GM19452 (cell line): Measurements from ENCODE around the gene SORCS1.
"Not testable (repeated sequence)": the region's sequence is repeated elsewhere in the genome, so short reads cannot be mapped to it uniquely, and the experiment has no call there.

Experiments
- ATAC-seq: cut with Tn5 transposase; IDR thresholded peaks from one replicate; pipeline ENCODE4 v1.9.1; 2021; ENCODE audit not compliant: unreplicated experiment

The SORCS1 gene

GRCh38 chr10:107054469-107055156, 109.9 kb downstream of the SORCS1 start:
- no peak for ATAC-seq

DNA sequence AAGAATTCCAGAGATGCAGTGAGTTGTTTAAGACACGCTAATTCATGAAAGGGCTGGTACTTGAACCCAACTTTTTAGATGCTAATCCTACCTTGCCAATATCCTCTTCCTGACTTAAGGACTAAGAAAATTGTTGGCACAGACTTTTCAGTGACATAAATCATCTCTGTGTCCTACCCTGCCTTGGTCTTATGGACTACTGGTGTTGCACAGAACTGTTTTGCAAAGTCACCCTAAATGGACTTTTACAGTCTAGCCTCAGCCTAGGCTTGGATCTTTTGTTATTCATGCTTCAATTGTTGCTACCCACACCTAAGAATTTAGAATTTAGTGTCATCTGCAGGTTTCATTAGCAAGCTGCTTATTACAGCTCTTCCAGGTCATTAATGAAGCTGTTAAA, 112.7 kb downstream of the SORCS1 start:
- ATAC-seq: no peak

DNA sequence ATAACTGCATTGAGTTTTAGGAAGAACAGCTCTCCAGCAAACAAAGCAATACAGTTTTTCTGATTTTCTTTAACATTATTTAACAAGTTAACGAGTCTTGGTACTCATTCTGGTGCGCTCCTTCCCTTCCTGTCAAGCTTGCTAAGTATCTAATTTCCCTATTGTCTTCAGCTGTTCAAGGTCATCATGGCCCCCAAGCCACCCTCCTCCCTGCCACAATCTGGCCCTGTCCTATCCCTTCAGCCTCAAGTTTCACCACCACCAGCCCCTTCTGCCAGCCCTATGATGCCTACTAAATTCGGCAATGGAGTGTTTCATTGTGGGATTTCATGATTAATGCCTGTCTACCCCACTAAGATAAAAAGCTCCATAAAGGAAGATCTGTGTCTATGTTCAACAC, 121.0 kb downstream of the SORCS1 start:
- ATAC-seq: no peak

DNA sequence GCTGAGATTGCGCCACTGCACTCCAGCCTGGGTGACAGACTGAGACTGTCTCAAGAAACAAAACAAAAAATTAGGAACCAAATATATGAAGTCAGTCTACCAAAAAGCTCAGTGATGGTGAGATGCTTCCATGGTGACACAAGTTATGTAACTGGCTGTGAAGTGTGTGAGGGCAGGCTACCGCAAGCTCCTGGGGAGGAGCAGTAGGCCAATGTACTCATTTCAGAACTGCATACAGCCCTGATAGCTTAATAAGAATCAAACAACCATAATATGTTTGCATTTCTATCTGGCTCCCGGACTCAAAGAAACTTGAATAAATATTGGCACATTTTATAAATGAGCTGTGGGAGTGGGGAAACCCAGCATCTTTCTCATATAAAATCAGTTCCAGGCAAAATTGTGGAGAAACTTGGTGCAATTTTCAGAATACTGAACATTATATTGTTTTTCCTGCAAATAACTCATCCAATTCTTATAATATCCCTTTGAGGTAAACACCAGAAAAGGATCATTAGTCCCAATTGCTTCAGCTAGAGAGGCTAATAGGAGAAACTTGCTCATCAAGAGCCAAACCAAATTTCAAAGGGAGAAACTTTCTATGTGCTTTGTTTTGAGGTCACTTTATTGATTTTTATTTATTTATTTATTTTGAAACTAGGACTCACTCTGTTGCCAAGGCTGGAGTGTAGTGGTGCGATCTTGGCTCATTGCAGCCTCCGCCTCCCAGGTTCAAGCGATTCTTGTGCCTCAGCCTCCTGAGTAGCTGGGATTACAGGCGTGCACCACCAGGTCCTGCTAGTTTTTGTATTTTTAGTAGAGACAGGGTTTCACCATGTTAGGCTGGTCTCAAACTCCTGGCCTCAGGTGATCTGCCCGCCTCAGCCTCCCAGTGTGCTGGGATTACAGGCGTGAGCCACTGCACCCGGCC, 127.0 kb downstream of the SORCS1 start:
- ATAC-seq: no peak

DNA sequence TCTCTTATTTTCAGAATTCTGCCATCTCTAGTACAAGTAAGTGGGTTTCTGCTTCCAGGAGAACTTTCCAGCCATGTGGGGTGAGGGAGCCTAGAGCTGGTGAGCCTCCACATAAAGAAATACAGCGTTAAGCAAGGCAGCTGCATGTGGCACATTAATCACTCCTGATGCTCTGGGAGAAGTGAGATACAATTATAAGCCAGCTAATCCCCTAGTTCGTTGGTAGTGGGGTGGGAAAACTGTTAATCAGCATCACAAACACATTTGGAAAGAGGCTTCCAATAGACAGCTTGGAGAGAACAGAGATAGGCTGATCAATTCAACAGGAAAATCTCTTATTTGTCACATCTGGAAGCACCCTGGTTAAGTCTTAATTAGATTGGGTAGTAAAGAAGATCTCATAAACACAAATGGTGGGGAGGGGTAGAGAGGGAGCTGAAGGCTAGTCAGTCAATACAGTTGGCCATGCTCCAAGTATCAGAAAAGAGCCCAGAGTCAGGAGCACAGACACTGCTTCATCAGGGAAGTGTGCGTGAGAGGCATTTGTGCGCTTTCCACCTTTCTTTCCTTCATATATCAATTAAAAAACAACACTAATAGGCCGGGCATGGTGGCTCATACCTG, 130.6 kb downstream of the SORCS1 start:
- ATAC-seq: no peak

DNA sequence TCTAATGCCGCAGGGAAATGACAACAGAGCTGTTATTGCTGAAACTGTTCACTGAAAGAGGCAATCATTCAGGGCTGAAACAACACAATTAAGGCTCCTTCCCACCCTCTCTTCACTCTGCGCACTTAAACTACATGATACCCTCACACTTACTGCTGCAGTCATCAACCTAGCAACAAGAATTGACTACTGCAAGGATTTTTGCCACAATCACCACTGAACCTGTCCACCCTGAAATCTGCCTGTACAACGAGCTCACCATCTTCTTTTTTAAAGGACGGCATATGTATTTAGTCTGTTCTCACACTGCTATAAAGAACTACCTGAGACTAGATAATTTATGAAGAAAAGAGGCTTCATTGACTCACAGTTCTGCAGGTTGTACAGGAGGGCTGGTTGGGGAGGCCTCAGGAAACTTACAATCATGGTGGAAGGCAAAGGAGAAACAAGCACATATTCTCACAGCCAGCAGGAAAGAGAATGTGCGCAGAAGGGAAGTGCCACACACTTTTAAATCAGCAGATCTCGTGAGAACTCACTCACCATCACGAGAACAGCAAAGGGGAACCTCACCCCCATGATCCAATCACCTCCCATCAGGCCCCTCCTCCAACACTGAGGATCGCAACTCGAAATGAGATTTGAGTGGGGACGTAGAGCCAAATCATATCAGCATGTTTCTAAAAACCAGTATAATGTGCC, 131.7 kb downstream of the SORCS1 start:
- ATAC-seq: no peak

DNA sequence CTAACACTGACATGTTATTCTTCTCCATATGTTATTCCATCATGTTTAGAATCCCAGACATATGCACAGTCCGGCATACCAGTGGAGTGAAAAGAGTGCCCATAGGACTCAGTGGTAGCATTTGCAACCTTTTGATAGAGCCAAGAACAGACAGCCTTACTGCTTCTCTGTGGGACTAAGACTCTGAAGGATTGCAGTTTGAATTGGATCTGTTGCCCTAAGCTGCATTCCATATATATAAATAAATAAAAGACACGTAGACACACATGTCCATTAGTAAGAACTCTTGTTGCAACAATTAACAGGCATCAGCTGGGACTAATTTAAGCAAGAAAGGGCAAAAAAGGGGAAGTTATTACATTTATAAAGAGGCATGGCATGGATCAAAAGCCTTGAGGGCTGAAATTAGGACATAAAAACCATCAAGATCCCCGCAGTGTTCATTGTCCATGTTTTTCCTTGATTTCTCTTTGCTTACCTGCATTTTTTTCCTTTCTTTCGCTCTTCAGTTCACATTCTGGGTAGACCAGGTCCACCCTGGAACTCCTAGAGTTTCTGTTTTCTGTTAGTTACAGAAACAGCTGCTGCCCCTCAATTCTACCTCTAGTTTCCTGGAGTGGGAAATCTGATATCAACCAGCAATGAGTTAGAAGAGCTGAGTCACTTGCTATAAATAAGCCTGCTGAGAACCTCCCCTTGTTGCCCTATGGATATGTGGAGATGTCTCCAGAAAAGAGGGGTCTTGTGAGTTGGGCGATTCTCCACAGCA, 132.4 kb downstream of the SORCS1 start:
- no peak for ATAC-seq

GRCh38 chr10:107028236-107028635, 136.3 kb downstream of the SORCS1 start:
- ATAC-seq: no peak

DNA sequence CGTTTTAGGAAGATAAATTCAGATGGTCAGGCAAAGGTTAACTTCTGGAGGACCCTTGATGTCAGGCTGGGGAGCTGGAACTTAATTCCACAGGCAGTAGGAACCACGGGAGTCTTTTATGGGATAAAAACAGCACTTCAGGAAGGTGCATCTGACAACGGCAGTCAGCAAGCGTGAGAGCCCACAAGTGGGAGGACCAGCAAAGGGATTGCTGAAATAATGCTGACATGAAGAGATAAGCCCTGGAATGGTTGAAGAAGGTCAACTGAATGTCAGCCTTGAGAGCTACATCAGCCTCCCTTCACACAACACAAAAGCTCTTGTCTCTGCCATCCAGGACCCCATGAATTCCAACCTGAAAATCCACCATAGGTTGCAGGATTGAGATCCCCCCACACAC, 138.8 kb downstream of the SORCS1 start:
- ATAC-seq: no peak

- not testable (repeated sequence) for ATAC-seq
Measured at GRCh38 chr10:107024033-107024432, 140.5 kb downstream of the SORCS1 start.

DNA sequence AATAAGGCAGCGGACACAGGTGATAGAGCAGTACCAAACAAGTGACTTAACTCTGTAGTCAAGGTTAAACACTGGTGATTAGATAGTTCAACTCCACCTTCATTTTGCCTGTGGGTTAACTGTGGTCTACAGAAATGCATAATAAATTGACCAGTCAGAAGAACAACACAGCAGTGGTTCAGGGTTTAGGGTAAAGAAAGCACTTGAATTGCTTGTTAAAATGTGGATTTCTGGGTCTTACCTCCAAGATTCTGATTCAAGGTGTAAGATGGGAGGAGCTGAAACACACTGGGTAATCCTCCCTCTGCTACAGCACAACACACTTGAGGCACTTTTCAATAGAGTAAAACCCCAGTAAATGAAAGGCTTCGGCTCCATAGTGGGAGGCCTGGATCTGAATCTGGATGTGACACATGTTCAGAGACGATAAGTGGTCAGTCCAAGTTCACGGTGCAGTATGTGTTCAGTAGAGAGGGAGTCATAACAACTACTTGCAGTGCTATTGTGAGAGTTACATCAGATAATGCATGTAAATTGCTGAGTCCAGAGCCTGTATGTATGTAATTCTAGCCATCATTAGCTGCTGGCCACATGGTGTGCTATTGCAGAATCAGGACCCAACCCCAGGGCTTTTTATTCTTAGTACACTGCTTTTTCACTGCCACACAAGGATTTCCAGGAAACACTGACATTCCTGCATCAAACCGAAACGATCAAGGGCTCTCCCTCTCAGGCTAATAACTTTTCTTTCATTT, 141.7 kb downstream of the SORCS1 start:
- no peak for ATAC-seq

DNA sequence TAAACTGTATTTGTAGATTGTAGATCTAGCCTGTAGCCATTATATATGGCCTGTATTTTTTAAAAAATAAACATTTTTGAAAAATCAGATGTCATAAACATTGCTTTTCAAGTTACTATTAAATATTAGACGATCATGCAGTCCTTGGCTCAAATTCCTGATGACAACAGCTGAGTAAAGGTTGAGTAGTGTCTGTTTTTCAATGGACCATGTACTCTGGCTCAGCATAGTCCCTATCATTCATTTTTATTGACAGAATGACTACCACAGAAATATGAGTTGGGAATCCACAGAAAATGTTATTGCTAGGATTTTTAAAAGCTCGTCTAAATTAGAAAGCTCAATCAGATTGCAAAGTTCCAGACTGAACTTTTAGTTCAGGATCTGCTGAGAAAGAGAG, 145.4 kb downstream of the SORCS1 start:
- no peak for ATAC-seq

DNA sequence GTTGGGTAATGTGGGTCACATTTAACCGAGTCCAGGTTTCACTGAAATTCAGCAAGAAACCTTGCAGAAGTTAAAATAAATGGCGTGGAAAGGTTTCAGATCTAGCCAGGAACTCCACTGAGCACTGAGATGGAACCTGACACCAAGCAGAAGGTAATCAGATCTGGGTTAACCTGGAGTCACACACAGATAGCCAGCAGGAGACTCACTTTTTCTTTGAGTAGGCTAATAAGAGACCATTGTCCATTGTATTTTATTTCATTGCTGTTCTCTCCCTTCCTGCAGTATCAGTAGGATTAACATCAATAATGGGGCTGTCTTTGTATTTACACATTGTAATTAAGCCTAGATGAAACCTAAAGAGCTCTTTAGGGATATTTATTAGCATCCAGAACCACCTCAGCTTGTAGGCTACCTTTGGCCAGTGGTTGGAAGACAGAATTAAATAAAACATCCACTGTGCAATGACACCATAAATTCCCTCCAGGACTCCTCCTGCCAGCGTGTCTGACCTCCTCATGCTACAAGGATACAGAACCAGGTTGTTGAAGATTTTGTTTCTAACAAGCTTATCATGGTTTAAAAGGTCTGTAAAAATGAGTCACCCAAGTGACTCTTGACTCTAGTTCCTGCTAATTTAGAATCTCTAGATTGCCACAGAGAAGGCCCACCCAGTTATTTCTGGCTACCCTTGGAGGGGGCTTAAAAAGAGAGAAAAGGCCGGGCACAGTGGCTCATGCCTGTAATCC, 151.1 kb downstream of the SORCS1 start:
- no peak for ATAC-seq

DNA sequence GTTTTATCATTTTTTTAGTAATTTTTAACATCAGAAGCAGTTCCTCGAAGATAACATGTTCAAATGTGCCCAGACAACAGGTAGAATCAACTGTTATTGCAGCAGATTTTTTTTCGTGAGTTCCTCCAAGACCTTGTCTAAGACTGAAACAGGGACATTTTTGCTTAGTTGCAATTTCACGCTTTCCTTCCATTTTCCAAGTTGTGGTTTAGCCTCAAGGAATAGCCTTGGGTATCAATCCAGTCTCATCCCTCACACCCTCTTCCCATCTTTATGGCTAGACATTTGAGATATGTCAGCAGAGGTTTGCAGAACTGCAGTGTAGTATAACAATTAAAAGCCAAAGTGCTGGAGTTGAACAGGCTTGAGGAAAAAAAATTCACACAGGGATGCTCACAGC, 152.5 kb downstream of the SORCS1 start:
- ATAC-seq: no peak

GRCh38 chr10:107011105-107011504, 153.4 kb downstream of the SORCS1 start:
- no peak for ATAC-seq

DNA sequence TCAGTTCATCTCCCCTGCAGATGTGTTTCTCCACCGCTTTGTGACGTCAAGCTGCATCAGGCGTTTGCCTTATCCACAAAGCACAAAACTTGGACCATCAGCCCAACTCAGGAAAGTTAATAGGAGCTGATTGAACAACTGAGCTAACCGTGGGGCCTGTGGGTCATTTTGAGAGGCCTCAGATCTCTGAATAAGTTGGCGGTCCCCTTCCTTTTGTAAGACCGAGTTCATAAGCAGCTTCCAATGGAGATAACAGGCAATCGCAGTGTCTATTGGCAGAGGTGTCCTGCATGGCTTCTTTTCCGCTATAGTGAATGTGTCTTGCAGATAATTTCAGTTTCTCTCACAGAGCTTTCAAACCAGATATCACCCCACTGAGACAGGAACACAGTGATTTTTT, 154.0 kb downstream of the SORCS1 start:
- no peak for ATAC-seq

- no peak for ATAC-seq
Measured at GRCh38 chr10:107004362-107004761, 160.1 kb downstream of the SORCS1 start.

DNA sequence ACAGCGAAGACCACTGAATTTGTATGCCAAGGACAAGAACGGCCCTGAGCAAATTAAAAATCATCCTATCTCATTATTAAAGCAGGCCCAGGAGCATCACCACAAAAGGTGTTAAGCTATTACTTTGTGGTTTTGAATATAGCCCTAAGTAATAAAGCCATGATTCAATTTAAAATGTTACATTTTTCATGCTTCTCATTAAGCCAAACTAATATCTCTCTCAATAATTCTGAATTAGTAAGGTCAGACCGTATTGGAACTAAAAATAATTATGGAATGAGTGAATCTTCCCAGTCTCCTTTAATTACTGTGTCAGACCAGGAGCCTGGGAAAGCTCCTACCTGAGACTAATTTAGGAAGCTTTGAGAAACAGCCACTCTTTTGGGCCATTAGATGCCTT, 162.4 kb downstream of the SORCS1 start:
- no peak for ATAC-seq

DNA sequence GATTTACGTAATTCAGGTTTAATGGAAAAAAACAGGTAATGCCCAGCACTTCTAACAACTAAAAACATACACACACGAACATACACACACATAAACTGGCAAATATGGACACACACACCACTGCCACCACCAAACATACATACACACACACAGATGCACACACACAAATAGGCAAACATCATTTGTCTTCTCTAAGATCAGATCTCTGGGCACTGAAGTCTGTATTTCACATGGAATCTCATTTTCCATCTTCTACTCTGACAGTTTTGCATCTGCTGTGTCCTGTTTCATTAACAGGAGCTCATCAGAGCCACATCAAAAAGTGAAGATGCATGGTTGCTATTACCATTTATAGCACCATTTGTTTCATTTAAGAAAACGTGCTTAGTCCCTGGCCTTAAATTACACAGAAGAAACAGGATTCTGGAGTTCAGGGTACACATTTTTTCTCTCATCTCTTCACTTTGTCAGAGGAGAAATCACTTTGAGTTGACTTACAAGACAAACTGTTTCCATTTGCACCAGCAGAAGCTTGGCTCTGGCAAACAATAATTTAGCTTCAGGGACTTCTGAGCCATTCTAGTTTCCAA, 165.3 kb downstream of the SORCS1 start:
- no peak for ATAC-seq
